Naive B cell (primary cell): Measurements from ENCODE around the gene MAGED2. TPM values are rescaled to one million over a fixed set of nuclear protein-coding genes. Genes with fewer than 3 reads are reported as not detected.
A peak's percentile ranks its signal among the peaks of the same experiment; 100 is the strongest.

Source experiments
- ATAC-seq, 2 donors: fragments of 150-1000 bp; cut with Tn5 transposase; 2 replicates each; pipeline ENCODE4 v1.10.0; 2021; ENCODE audit warnings: low read depth in 2 of 2, mild to moderate bottlenecking in 2 of 2, moderate library complexity in 2 of 2
- DNase-seq: peaks from one replicate; pipeline ENCODE4 v3.0.0; 2022
- H3K27ac Mint-ChIP-seq, 6 donors: one replicate each; pipeline ENCODE4 v1.8.0; 2020 to 2022; ENCODE audit warnings: mild to moderate bottlenecking in 6 of 6, mixed read lengths in 6 of 6, moderate library complexity in 5 of 6, inconsistent platforms in 2 of 6
- H3K27me3 Mint-ChIP-seq, 3 donors: one replicate each; pipeline ENCODE4 v1.8.0; 2021 to 2022; ENCODE audit warnings: mixed read lengths in 3 of 3, mild to moderate bottlenecking in 1 of 3
- H3K36me3 Mint-ChIP-seq, 2 donors: one replicate each; pipeline ENCODE4 v1.8.0; 2020 to 2022; ENCODE audit warnings: mixed read lengths in 2 of 2, inconsistent platforms in 1 of 2, mild to moderate bottlenecking in 1 of 2
- H3K4me1 Mint-ChIP-seq, 3 donors: one replicate each; pipeline ENCODE4 v1.8.0; 2020 to 2022; ENCODE audit warnings: mixed read lengths in 3 of 3, inconsistent platforms in 1 of 3, mild to moderate bottlenecking in 1 of 3, moderate library complexity in 1 of 3
- H3K4me3 Mint-ChIP-seq, 8 donors: one replicate each; pipeline ENCODE4 v1.8.0; 2020 to 2022; ENCODE audit warnings: mild to moderate bottlenecking in 8 of 8, mixed read lengths in 8 of 8, moderate library complexity in 8 of 8, inconsistent platforms in 2 of 8
- H3K9me3 Mint-ChIP-seq, 7 donors: one replicate each; pipeline ENCODE4 v1.8.0; 2020 to 2022; ENCODE audit warnings: mixed read lengths in 7 of 7, mild to moderate bottlenecking in 5 of 7, inconsistent platforms in 2 of 7, moderate library complexity in 1 of 7
- polyA plus RNA-seq, 6 donors: library from polyadenylated mRNA; unstranded; fragments of 300-500 nt; fragmentation: Illumina TruSeq; gene quantifications; one replicate each; pipeline ENCODE4 v1.2.3, GENCODE V29; 2021; ENCODE audit warnings: low read depth in 6 of 6

MAGED2 gene
- polyA plus RNA-seq, 6 donors from 2014 or later = 64.3 to 78.3 (median 75.0) TPM

DNA sequence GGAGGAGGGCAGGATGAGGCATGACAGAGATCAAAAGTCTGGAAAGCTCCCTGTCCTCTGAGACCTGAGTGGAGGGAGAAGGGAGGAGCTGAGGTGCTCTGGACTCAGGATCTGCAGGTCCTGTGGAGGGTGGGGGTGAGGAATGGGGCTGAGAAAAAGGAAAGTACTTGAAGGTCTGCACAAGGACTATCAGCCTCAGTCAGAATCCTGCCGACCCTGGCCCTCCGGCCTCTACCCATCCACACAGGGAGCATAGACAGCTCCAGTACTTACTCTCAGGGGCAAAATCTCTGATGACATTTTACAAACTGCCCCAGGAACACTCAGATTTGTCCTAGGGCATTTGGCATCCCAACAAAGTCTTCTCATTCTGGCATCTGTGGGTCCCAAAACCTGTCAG, 8.5 kb upstream of the MAGED2 start:
- no peak overlapping the region for H3K4me3 Mint-ChIP-seq
- peaks cover 0 to 1% (median 0%) of the 10 kb centered on the region in 7 donors for H3K9me3 Mint-ChIP-seq
- no peak for DNase-seq
- H3K4me1 Mint-ChIP-seq = no peaks in the 10 kb centered on the region
- H3K27me3 Mint-ChIP-seq = peaks cover 0 to 9% (median 5%) of the 10 kb centered on the region in 3 donors
- ATAC-seq = no peak
- no peak overlapping the region for H3K27ac Mint-ChIP-seq
- no peaks in the 10 kb centered on the region for H3K36me3 Mint-ChIP-seq

DNA sequence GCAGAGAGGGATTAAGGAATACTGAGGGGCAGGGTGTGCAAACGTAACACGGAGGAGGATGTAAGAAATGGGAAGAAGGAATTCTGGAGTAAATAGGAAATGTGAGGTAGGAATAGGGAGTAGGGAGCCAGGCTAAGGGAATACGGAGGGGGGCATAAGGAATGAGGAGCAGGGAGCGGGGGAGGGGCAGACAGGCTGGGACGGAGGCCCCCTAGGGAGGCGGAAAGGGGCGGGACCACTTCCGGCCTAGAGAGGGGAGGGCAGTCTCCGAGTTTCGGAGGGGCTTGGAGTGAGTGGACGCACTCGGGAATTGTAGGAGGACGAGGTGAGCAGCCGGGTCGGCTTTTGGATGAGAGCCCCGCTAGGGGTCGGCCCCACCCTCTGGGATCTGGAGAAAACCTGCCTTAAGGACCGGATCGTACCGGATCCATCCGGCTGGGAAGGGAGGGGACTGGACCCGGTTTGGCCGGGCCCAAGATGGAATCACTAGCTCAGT, 612 bp downstream of the MAGED2 start:
- DNase-seq (no peak), ATAC-seq (peak in 1 of 2 donors; percentile 18)
- peaks cover 13 to 16% (median 16%) of the 10 kb centered on the region in 3 donors for H3K4me1 Mint-ChIP-seq
- H3K9me3 Mint-ChIP-seq = peaks cover 0 to 4% (median 0%) of the 10 kb centered on the region in 7 donors
- peak overlapping the region; percentile 20 to 97 (median 92) for H3K27ac Mint-ChIP-seq
- H3K36me3 Mint-ChIP-seq = peaks cover 5 to 7% of the 10 kb centered on the region in 2 donors
- peaks cover 0 to 9% (median 4%) of the 10 kb centered on the region in 3 donors for H3K27me3 Mint-ChIP-seq
- H3K4me3 Mint-ChIP-seq = peak overlapping the region; percentile 82 to 99 (median 94)

DNA sequence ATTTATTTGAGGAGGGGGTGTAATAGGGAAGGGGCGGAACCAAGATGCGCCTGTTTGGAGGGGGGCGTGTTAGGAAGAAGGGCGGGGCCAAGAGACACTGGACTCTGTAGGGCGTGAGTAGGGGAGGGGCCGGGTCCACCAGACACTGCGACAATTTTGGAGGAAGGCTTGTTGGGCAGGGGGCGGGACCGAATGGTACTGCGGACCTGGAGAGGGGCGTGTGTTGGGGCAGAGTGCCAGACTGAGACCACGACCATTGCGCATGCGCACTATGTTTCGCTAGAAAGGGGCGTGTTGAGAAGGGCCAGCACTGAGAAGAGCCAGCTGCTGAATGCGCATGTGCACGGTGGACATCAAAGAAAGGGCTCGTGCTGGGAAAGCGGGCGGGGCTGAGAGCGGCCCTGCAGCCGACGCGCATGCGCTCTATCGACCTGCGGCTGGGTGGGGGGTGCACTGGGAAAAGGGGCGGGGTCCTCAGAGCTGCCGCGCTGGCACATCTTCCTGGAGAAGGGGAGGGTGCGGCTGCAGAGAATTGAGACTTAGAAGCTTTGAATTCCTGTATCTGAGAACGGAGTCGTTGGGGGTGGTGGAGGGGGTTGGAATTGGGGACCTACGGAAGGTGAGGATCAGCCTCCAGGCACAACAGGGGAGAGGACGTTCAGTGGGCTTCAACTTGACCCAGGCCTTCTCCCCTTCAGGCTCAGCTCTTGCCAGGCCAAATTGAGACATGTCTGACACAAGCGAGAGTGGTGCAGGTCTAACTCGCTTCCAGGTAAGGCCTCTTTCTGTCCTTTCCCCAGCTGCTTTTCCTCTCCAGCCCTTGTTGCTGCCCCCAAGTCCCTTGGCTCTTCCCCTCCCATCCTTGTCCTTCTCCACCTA, 1.3 kb downstream of the MAGED2 start:
- Mint-ChIP-seq H3K27me3 (peaks cover 0 to 9% (median 4%) of the 10 kb centered on the region in 3 donors), H3K4me3 (peak overlapping the region; percentile 82 to 99 (median 94)), H3K36me3 (peaks cover 9 to 14% of the 10 kb centered on the region in 2 donors), H3K4me1 (peaks cover 13 to 16% (median 16%) of the 10 kb centered on the region in 3 donors), H3K27ac (peak overlapping the region; percentile 83 to 97 (median 92)), H3K9me3 (peaks cover 0 to 4% (median 0%) of the 10 kb centered on the region in 7 donors)
- peak; percentile 82 for DNase-seq
- peak; percentile 82 to 84 for ATAC-seq

DNA sequence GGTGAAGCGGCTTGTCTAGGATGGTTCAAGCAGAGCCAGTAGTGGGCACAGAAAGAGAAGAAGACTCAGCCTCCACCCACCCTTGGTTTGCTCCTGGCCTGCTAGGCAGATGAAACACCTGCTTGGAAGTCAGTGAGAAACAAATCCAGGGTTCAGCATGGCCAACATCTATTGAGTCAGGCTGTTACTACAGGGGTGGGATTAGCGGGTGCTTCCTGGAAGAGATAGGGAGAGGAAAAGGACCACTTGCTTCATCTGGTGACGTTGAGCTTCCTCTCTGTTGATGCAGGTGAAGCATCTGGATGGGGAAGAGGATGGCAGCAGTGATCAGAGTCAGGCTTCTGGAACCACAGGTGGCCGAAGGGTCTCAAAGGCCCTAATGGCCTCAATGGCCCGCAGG, 3.0 kb downstream of the MAGED2 start:
- Mint-ChIP-seq H3K4me3 (peak overlapping the region in 1 of 8 donors; percentile 67), H3K27ac (no peak overlapping the region), H3K4me1 (peaks cover 13 to 16% (median 16%) of the 10 kb centered on the region in 3 donors), H3K27me3 (peaks cover 0 to 4% (median 3%) of the 10 kb centered on the region in 3 donors), H3K36me3 (peaks cover 9 to 19% of the 10 kb centered on the region in 2 donors), H3K9me3 (peaks cover 0 to 4% (median 0%) of the 10 kb centered on the region in 7 donors)
- ATAC-seq (no peak), DNase-seq (no peak)

DNA sequence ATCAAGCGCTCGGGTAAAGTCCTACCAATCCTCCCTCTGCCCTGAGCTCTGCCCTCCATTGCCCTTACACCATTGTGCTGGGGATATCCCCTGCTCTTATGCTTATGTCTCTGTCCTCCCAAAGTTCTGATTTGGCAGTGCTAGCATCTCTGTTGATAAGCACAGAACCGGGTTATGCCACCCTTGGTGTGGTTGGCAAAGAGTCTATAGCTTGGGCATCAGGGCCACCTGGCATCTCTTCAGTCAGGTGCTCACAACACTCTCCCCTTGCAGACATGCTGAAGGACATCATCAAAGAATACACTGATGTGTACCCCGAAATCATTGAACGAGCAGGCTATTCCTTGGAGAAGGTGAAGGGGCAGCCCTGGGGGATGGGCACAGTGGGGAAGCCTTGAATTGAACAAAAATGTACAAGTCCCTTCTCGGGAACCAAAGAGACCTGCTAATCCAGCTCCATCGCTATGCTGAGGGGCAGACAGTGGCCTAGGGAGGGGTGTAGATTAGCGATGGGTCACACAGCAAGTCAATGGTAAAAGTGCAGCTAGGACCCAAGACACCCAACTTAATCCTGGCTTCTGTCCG, 3.8 kb downstream of the MAGED2 start:
- Mint-ChIP-seq H3K27ac (peak overlapping the region in 3 of 6 donors; percentile 17 to 55 (median 22)), H3K27me3 (no peaks in the 10 kb centered on the region), H3K9me3 (peaks cover 0 to 4% (median 0%) of the 10 kb centered on the region in 7 donors), H3K4me3 (peak overlapping the region in 2 of 8 donors; percentile 48 to 53), H3K36me3 (peaks cover 16 to 28% of the 10 kb centered on the region in 2 donors), H3K4me1 (peaks cover 13 to 16% (median 16%) of the 10 kb centered on the region in 3 donors)
- ATAC-seq (no peak), DNase-seq (no peak)

DNA sequence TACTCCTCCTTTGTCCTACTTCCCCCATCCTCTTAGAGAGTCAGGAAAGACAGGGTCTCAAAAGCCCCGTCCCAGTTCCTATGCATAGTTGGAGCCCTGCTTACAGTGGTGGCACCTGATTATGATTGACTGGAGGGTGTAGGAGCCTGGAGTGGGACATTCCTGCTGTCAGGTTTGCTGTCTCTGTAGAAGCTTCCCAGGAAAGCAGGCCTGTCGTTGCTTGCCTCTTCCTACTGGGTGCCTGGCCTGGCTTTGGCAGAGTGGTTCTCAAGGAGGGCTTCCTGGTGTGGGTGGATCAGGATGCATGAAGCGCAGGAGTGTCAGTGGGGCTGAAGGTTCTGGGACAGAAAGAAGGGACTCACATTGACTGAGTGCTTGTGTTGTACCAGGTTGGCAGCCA, 4.8 kb downstream of the MAGED2 start:
- Mint-ChIP-seq H3K9me3 (peaks cover 0 to 4% (median 0%) of the 10 kb centered on the region in 7 donors), H3K36me3 (peaks cover 17 to 29% of the 10 kb centered on the region in 2 donors), H3K27me3 (no peaks in the 10 kb centered on the region), H3K27ac (no peak overlapping the region), H3K4me1 (peaks cover 13 to 19% (median 19%) of the 10 kb centered on the region in 3 donors), H3K4me3 (no peak overlapping the region)
- DNase-seq (no peak), ATAC-seq (no peak)

DNA sequence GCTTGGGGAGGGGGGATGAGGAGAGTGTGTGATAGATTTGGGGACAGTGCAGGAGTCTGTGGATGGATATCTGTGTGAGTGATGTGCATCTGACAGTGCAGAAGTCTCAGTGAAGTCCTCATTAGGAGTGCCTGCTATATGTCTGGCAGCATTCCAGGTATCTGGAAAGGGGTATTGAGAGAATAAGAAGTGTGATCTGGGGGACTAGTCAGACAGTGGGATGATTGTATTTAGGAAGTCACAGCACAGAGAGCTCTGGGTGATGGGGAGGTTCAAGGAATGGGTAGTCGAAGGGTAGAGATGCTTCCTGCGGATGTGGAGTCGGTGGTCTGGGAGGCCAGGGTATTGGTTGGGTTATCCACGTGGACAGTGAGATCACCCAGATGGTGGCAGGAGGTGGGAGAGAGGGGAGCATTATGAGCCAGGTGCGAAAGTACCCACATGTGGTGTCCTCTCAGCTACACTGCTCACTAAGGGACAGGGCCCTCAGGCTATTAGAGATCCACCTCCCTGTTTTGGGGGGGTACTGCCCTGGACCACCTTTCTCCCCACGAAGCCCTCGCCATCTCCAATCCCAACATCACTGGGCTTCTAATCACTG, 9.8 kb downstream of the MAGED2 start:
- H3K9me3 Mint-ChIP-seq = peaks cover 0 to 1% (median 0%) of the 10 kb centered on the region in 7 donors
- DNase-seq (no peak), ATAC-seq (no peak)
- peaks cover 12 to 17% (median 12%) of the 10 kb centered on the region in 3 donors for H3K4me1 Mint-ChIP-seq
- peaks cover 0 to 12% (median 0%) of the 10 kb centered on the region in 3 donors for H3K27me3 Mint-ChIP-seq
- no peak overlapping the region for H3K4me3 Mint-ChIP-seq
- peaks cover 12 to 24% of the 10 kb centered on the region in 2 donors for H3K36me3 Mint-ChIP-seq
- peak overlapping the region in 1 of 6 donors; percentile 91 for H3K27ac Mint-ChIP-seq

DNA sequence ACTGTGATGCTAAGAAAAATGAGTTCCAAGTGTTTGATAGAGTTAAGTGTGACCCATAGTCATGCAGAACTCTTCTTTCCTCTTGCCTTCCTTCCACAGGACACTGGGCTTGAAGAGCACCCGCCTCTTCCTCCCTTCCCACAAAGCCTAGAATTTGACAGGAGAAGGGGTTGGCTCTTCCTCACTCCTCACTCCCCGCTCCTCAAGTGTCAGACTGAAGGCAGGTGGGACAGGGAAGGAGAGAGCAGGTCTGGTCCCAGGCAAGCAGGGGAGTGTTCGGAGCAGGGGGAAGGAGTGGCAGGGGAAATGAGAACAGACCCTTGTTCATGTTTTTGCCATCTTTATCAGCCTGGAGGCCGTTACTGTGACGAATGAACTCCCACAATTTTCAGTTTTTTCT, 10.7 kb downstream of the MAGED2 start:
- Mint-ChIP-seq H3K27ac (no peak overlapping the region), H3K9me3 (peaks cover 0 to 1% (median 0%) of the 10 kb centered on the region in 7 donors), H3K4me1 (peaks cover 12 to 14% (median 12%) of the 10 kb centered on the region in 3 donors), H3K4me3 (no peak overlapping the region), H3K27me3 (peaks cover 0 to 15% (median 0%) of the 10 kb centered on the region in 3 donors), H3K36me3 (peaks cover 12 to 21% of the 10 kb centered on the region in 2 donors)
- ATAC-seq = no peak
- DNase-seq = no peak

DNA sequence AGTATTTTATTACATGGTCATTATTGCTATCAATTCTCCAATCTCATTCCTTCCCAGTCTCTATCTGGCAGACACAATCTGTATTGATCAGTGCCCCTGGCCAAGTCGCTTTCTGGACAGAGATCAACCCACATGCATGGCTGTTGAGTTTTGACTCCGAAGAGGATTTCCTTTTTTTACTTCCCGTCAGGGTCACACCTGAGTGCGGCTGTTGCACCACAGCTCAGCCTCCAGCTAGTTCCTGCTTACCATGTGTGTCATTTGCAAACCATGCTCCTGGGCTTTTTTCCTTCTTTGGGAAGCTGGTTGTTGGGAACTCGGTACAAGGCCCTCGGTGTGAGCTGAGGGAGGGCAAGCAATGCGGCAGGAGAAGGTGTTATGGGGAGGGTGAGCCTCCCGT, 11.7 kb downstream of the MAGED2 start:
- Mint-ChIP-seq H3K9me3 (peaks cover 0 to 1% (median 0%) of the 10 kb centered on the region in 7 donors), H3K27ac (no peak overlapping the region), H3K4me3 (peak overlapping the region in 2 of 8 donors; percentile 13 to 47), H3K4me1 (peaks cover 12 to 14% (median 12%) of the 10 kb centered on the region in 3 donors), H3K36me3 (peaks cover 8 to 12% of the 10 kb centered on the region in 2 donors), H3K27me3 (peaks cover 0 to 15% (median 0%) of the 10 kb centered on the region in 3 donors)
- DNase-seq = no peak
- ATAC-seq = peak; percentile 51 to 69

DNA sequence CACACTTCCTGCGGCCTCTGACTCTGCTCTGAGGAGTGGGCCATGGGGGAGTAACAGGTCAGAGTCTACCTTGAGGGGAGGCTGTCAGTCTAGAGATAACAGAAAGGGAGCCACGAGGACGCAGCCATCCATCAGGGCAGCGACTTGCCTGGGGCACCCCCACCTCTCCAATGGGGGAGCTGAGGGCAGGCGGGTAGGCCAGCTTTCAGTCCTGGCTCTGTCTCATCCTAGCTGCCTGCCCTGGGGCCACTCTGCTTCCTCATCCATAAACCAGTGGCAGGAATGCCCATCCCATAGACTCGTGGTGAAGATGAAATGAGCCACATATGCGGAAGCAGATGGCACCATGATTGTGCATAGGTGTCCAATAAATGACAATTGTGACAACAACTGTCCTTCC, 13.2 kb downstream of the MAGED2 start:
- peaks cover 12 to 14% (median 12%) of the 10 kb centered on the region in 3 donors for H3K4me1 Mint-ChIP-seq
- no peak overlapping the region for H3K4me3 Mint-ChIP-seq
- ATAC-seq (no peak), DNase-seq (no peak)
- peaks cover 8% of the 10 kb centered on the region in 2 donors for H3K36me3 Mint-ChIP-seq
- H3K9me3 Mint-ChIP-seq = peaks cover 0 to 1% (median 0%) of the 10 kb centered on the region in 7 donors
- peaks cover 0 to 15% (median 0%) of the 10 kb centered on the region in 3 donors for H3K27me3 Mint-ChIP-seq
- no peak overlapping the region for H3K27ac Mint-ChIP-seq

DNA sequence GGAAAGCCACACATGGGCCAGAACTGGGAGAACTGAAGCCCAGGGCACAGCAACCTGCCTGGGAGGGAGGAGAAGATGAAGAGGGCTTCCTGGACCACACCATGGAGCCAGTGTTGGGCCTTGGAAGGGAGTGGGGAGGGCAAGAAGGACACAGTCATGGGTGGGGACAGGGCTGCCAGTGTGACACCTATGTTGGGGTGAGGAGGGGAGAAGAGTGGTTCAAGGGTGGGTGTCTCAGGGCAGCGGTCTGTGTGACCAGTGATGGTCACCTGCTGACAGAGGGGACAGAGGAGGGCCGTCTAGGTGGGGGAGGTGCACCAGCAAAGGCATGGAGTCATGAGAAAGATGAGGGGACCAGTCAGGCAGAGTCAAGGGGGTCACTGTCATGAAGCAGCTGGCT, 13.8 kb downstream of the MAGED2 start:
- Mint-ChIP-seq H3K9me3 (peaks cover 0 to 1% (median 0%) of the 10 kb centered on the region in 7 donors), H3K4me3 (no peak overlapping the region), H3K4me1 (peaks cover 12 to 14% (median 12%) of the 10 kb centered on the region in 3 donors), H3K27ac (peak overlapping the region in 1 of 6 donors; percentile 56), H3K27me3 (peaks cover 0 to 15% (median under 1%) of the 10 kb centered on the region in 3 donors), H3K36me3 (peaks cover 2% of the 10 kb centered on the region in 2 donors)
- no peak for DNase-seq
- ATAC-seq = no peak

DNA sequence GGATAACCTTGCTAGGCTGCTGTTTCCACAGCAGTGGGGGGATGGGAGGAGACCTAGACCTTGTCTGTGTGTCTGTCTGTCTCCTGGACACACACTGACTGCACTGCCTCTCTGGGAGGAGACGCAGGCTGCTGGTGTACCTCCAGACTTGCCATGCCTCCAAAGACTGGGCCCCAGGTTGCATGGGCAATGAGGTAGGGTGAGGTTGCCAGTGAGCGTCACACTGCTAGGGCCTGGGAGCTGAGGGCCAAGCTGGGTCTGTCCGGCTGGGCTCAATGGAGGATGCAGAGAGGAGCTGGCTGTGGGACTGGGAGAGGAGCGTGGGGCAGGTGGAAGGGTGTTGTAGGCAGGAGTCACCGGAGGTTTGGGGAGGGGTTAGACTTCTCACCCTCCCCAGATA, 16.6 kb downstream of the MAGED2 start:
- Mint-ChIP-seq H3K4me3 (no peak overlapping the region), H3K9me3 (peaks cover 0 to 8% (median 0%) of the 10 kb centered on the region in 7 donors), H3K36me3 (no peaks in the 10 kb centered on the region), H3K4me1 (peaks cover under 1 to 4% (median 3%) of the 10 kb centered on the region in 3 donors), H3K27me3 (peaks cover 0 to 25% (median 6%) of the 10 kb centered on the region in 3 donors), H3K27ac (no peak overlapping the region)
- DNase-seq (no peak), ATAC-seq (no peak)

DNA sequence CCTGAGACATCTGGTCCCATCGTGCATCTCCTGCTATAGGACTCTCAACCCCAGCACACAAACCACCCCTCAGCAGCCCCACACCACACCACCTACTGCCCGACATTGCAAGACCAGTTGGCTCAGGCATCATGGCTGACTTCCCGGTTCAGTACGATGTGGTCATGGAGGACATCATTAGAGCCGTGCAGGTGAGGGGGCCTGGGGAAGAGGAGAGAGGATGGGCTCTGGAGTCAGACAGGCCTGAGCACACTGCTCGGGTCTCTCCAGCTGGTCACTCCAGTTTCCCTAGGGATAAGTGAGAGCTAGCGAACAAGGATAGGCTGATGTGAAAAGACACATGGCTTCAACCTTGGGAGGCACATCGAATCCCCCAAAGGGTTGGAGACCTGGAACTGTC, 17.2 kb downstream of the MAGED2 start:
- Mint-ChIP-seq H3K27me3 (peaks cover 0 to 25% (median 6%) of the 10 kb centered on the region in 3 donors), H3K4me3 (no peak overlapping the region), H3K4me1 (no peaks in the 10 kb centered on the region), H3K36me3 (no peaks in the 10 kb centered on the region), H3K9me3 (peaks cover 0 to 8% (median 0%) of the 10 kb centered on the region in 7 donors), H3K27ac (no peak overlapping the region)
- DNase-seq = no peak
- no peak for ATAC-seq
